Brain microvascular endothelial cell (primary cell): ENCODE measurements around the gene CRYGC.

Experiments used
- DNase-seq: peaks from one replicate; pipeline ENCODE4 v3.0.0-alpha.2; 2020
- H3K27ac ChIP-seq: fragments of 250-450 bp; sonication (Bioruptor Pico); 2 replicates; pipeline ENCODE4 v1.5.1; 2020; ENCODE audit warnings: mild to moderate bottlenecking, moderate library complexity
- H3K27me3 ChIP-seq: fragments of 250-450 bp; sonication (Bioruptor Pico); replicated peaks from 2 replicates; pipeline ENCODE4 v1.5.1; 2020; ENCODE audit warnings: mild to moderate bottlenecking
- H3K36me3 ChIP-seq: fragments of 250-450 bp; sonication (Bioruptor Pico); replicated peaks from 2 replicates; pipeline ENCODE4 v1.5.1; 2020; ENCODE audit warnings: mild to moderate bottlenecking
- H3K4me3 ChIP-seq: 2 replicates; pipeline ENCODE4 v1.5.1; 2011; ENCODE audit warnings: low read depth, mild to moderate bottlenecking, control low read depth, low read length, moderate library complexity
- CTCF ChIP-seq: IDR thresholded peaks from 2 replicates; pipeline ENCODE4 v1.5.1; 2011; ENCODE audit warnings: low read depth, mild to moderate bottlenecking, moderate library complexity, low read length, control low read depth, inconsistent platforms; ENCODE audit errors: missing control alignments
- in situ Hi-C: cut with HindIII; loops from 2 replicates; pipeline ENCODE4 v1.10.0; 2017; ENCODE audit warnings: low sequenced_read_pairs, low pct_ligation_motif_present

Gene CRYGC

GRCh38 chr2:208097313-208097712 is 32.3 kb downstream of the CRYGC start:
- Histone ChIP-seq H3K27me3 (no peaks in the 10 kb centered on the region), H3K4me3 (no peak overlapping the region), H3K27ac (no peak overlapping the region), H3K36me3 (no peaks in the 10 kb centered on the region)
- DNase-seq, result no peak
- in situ Hi-C loops, result no loop called here
- no peak for TF ChIP-seq CTCF

- TF ChIP-seq CTCF, result no peak
- no peak for DNase-seq
- Histone ChIP-seq H3K27ac (no peak overlapping the region), H3K27me3 (no peaks in the 10 kb centered on the region), H3K36me3 (no peaks in the 10 kb centered on the region), H3K4me3 (no peak overlapping the region)
- in situ Hi-C loops, result no loop called here
Observed at GRCh38 chr2:208096080-208096479, 33.5 kb downstream of the CRYGC start.

GRCh38 chr2:208093128-208093527 is 36.5 kb downstream of the CRYGC start:
- no peak overlapping the region for H3K4me3 ChIP-seq
- no peak for DNase-seq
- in situ Hi-C loops, result no loop called here
- H3K27ac ChIP-seq, result no peak overlapping the region
- no peaks in the 10 kb centered on the region for H3K27me3 ChIP-seq
- no peak for TF ChIP-seq CTCF
- no peaks in the 10 kb centered on the region for H3K36me3 ChIP-seq

- in situ Hi-C loops, result no loop called here
- no peak overlapping the region for H3K27ac ChIP-seq
- no peak overlapping the region for H3K4me3 ChIP-seq
- no peaks in the 10 kb centered on the region for H3K36me3 ChIP-seq
- no peaks in the 10 kb centered on the region for H3K27me3 ChIP-seq
- no peak for DNase-seq
- no peak for TF ChIP-seq CTCF
Observed at GRCh38 chr2:208092093-208092832, 37.4 kb downstream of the CRYGC start.

- TF ChIP-seq CTCF, result no peak
- no peaks in the 10 kb centered on the region for H3K36me3 ChIP-seq
- in situ Hi-C loops, result no loop called here
- no peak for DNase-seq
- no peak overlapping the region for H3K27ac ChIP-seq
- H3K27me3 ChIP-seq, result no peaks in the 10 kb centered on the region
- H3K4me3 ChIP-seq, result no peak overlapping the region
Observed at GRCh38 chr2:208090420-208090819, 39.2 kb downstream of the CRYGC start.

- DNase-seq, result no peak
Observed at GRCh38 chr2:208086029-208086428, 43.6 kb downstream of the CRYGC start.

More at GRCh38 chr2:208086029-208086428, 43.6 kb downstream of the CRYGC start:
- in situ Hi-C loops, result no loop called here
- H3K27me3 ChIP-seq, result no peaks in the 10 kb centered on the region
- TF ChIP-seq CTCF, result no peak
- H3K36me3 ChIP-seq, result no peaks in the 10 kb centered on the region
- no peak overlapping the region for H3K27ac ChIP-seq
- H3K4me3 ChIP-seq, result no peak overlapping the region
